Right atrium auricular region (tissue), 2 donors: ENCODE measurements around the gene CFAP300. TPM values are rescaled to one million over a fixed set of nuclear protein-coding genes. Genes with fewer than 3 reads are reported as not detected.
A peak's percentile ranks its signal among the peaks of the same experiment; 100 is the strongest.

Experiments used
- DNase-seq: peaks from one replicate; pipeline ENCODE4 v3.0.0-alpha.2; 2019; ENCODE audit warnings: low spot score
- H3K27ac ChIP-seq, 2 donors: fragments of 200-600 bp; sonication (generic); 1 replicate in 1 of 2; 2 replicates in 1 of 2; pipeline ENCODE4 v1.5.1; 2016 to 2019
- H3K27me3 ChIP-seq, 2 donors: fragments of 200-600 bp; sonication (generic); one replicate each; pipeline versions ENCODE4 v1.5.1 to v1.6.0; 2017 to 2019
- H3K36me3 ChIP-seq: fragments of 200-600 bp; sonication (generic); one replicate; pipeline ENCODE4 v1.5.1; 2016
- H3K4me1 ChIP-seq, 2 donors: fragments of 200-600 bp; sonication (generic); one replicate each; pipeline versions ENCODE4 v1.5.1 to v1.6.0; 2017 to 2019
- H3K4me3 ChIP-seq, 2 donors: fragments of 200-600 bp; sonication (generic); 1 replicate in 1 of 2; 2 replicates in 1 of 2; pipeline ENCODE4 v1.5.1; 2017 to 2019; ENCODE audit warnings: mild to moderate bottlenecking in 1 of 2, moderate library complexity in 1 of 2
- H3K9me3 ChIP-seq, 2 donors: fragments of 200-600 bp; sonication (generic); one replicate each; pipeline ENCODE4 v1.5.1; 2019
- CTCF ChIP-seq, 2 donors: fragments of 200-600 bp; sonication (generic); IDR thresholded peaks; one replicate each; pipeline ENCODE4 v1.5.1; 2019; ENCODE audit warnings: antibody characterized with exemption in 2 of 2
- total RNA-seq, 2 donors: library from RNA; depleted of rRNA; stranded (reverse); fragments of >200 nt; gene quantifications; one replicate each; pipeline ENCODE4 v1.1.0, GENCODE V29; 2016

The CFAP300 gene
- total RNA-seq, 2 donors from 2014 or later, result 1.8 to 5.4 TPM

GRCh38 chr11:102007567-102008437, 39.4 kb upstream of the CFAP300 start:
- H3K36me3 ChIP-seq, result no peaks in the 10 kb centered on the region
- H3K9me3 ChIP-seq, result no peaks in the 10 kb centered on the region
- no peak overlapping the region for H3K4me3 ChIP-seq
- no peak overlapping the region for H3K27ac ChIP-seq
- peaks cover 0 to 10% of the 10 kb centered on the region in 2 donors for H3K4me1 ChIP-seq
- no peaks in the 10 kb centered on the region for H3K27me3 ChIP-seq
- no peak for DNase-seq
- TF ChIP-seq CTCF (IDR thresholded peaks at IDR 0.05), result peak in 1 of 2 donors; percentile 70

- H3K9me3 ChIP-seq, result no peaks in the 10 kb centered on the region
These were observed 36.3 kb upstream of the CFAP300 start for GRCh38 chr11:102010776-102011494.

GRCh38 chr11:102012946-102013345, 34.3 kb upstream of the CFAP300 start:
- H3K36me3 ChIP-seq, result no peaks in the 10 kb centered on the region
- H3K9me3 ChIP-seq, result no peaks in the 10 kb centered on the region
- no peaks in the 10 kb centered on the region for H3K27me3 ChIP-seq
- peaks cover 0 to 10% of the 10 kb centered on the region in 2 donors for H3K4me1 ChIP-seq
- H3K27ac ChIP-seq, result no peak overlapping the region
- H3K4me3 ChIP-seq, result no peak overlapping the region
- no peak for DNase-seq
- TF ChIP-seq CTCF (IDR thresholded peaks at IDR 0.05), result no peak

More at GRCh38 chr11:102010776-102011494, 36.3 kb upstream of the CFAP300 start:
- Histone ChIP-seq H3K27me3 (no peaks in the 10 kb centered on the region), H3K36me3 (no peaks in the 10 kb centered on the region), H3K27ac (no peak overlapping the region), H3K4me1 (peaks cover 0 to 10% of the 10 kb centered on the region in 2 donors), H3K4me3 (no peak overlapping the region)
- DNase-seq, result peak; percentile 74
- no peak for TF ChIP-seq CTCF (IDR thresholded peaks at IDR 0.05)

GRCh38 chr11:102014756-102015155, 32.5 kb upstream of the CFAP300 start:
- H3K27me3 ChIP-seq, result no peaks in the 10 kb centered on the region
- no peak for DNase-seq
- no peak overlapping the region for H3K4me3 ChIP-seq
- TF ChIP-seq CTCF (IDR thresholded peaks at IDR 0.05), result no peak
- no peaks in the 10 kb centered on the region for H3K36me3 ChIP-seq
- no peaks in the 10 kb centered on the region for H3K9me3 ChIP-seq
- H3K4me1 ChIP-seq, result peaks cover 0 to 10% of the 10 kb centered on the region in 2 donors
- no peak overlapping the region for H3K27ac ChIP-seq

- Histone ChIP-seq H3K9me3 (no peaks in the 10 kb centered on the region), H3K4me3 (no peak overlapping the region), H3K36me3 (no peaks in the 10 kb centered on the region), H3K27me3 (no peaks in the 10 kb centered on the region), H3K27ac (no peak overlapping the region), H3K4me1 (no peaks in the 10 kb centered on the region)
- TF ChIP-seq CTCF (IDR thresholded peaks at IDR 0.05), result no peak
- no peak for DNase-seq
These were observed 30.2 kb upstream of the CFAP300 start for GRCh38 chr11:102017026-102017425.
